HEK293 (cell line): ENCODE measurements around the gene EMSY.
"Not testable (repeated sequence)": the region's sequence is repeated elsewhere in the genome, so short reads cannot be mapped to it uniquely, and the experiment has no call there.

Experiments used
- CTCF ChIA-PET: fragments of 350-600 bp; formaldehyde crosslinking; extraction: SDS; loops from one replicate; lab custom pipeline; 2021; ENCODE audit warnings: antibody characterized with exemption; lab: Yijun Ruan, JAX
- POLR2A ChIA-PET: fragments of 300-600 bp; formaldehyde crosslinking; extraction: SDS; loops from one replicate; lab custom pipeline; 2020; ENCODE audit warnings: antibody characterized with exemption, inconsistent platforms; lab: Yijun Ruan, JAX
- H3K27ac ChIP-seq: fragments of 200-500 bp; sonication (Bioruptor generic); 2 replicates; pipeline ENCODE4 v1.5.1; 2014; ENCODE audit warnings: low read depth, low read length, control low read depth, inconsistent platforms; ENCODE audit errors: extremely low read depth
- H3K36me3 ChIP-seq, 2 experiments: fragments of 200-500 bp in 1 of 2; sonication (Bioruptor generic) in 1 of 2; 1 replicate in 1 of 2; 2 replicates in 1 of 2; pipeline ENCODE4 v1.5.1; 2014 to 2017; ENCODE audit warnings: inconsistent platforms in 2 of 2, low read length in 2 of 2; ENCODE audit not compliant: control insufficient read depth in 2 of 2, insufficient read depth in 1 of 2
- H3K4me1 ChIP-seq: fragments of 200-500 bp; sonication (Bioruptor generic); 2 replicates; pipeline ENCODE4 v1.5.1; 2014; ENCODE audit warnings: mild to moderate bottlenecking, low read length, inconsistent platforms; ENCODE audit not compliant: control insufficient read depth, insufficient read depth
- H3K4me3 ChIP-seq: 2 replicates; pipeline ENCODE4 v1.5.1; 2011; ENCODE audit warnings: low read depth, mild to moderate bottlenecking, control low read depth, low read length, moderate library complexity
- H3K9me3 ChIP-seq: fragments of 200-500 bp; sonication (Bioruptor generic); 2 replicates; pipeline ENCODE4 v1.5.1; 2014; ENCODE audit warnings: low read depth, low read length, inconsistent platforms; ENCODE audit not compliant: control insufficient read depth, insufficient read depth
- BCL11A ChIP-seq: fragments of 450-650 bp; formaldehyde crosslinking; IDR thresholded peaks from 2 replicates; pipeline ENCODE4 v1.5.1; 2016; ENCODE audit warnings: low read depth, missing biosample characterization, missing genetic modification characterization
- BCL11B ChIP-seq: fragments of 450-650 bp; formaldehyde crosslinking; IDR thresholded peaks from 2 replicates; pipeline ENCODE4 v1.5.1; 2016; ENCODE audit warnings: low read depth, missing biosample characterization, missing genetic modification characterization
- BCL6B ChIP-seq: fragments of 450-650 bp; formaldehyde crosslinking; IDR thresholded peaks from 2 replicates; pipeline ENCODE4 v1.5.1; 2017; ENCODE audit warnings: missing biosample characterization, missing genetic modification characterization
- IKZF3 ChIP-seq: fragments of 450-650 bp; IDR thresholded peaks from 2 replicates; pipeline ENCODE4 v1.5.0; 2018; ENCODE audit warnings: missing biosample characterization, mild to moderate bottlenecking, missing genetic modification characterization, moderate library complexity
- REPIN1 ChIP-seq: fragments of 450-650 bp; formaldehyde crosslinking; IDR thresholded peaks from 2 replicates; pipeline ENCODE4 v1.5.1; 2017; ENCODE audit warnings: missing biosample characterization, missing genetic modification characterization, low read depth
- SALL2 ChIP-seq: fragments of 450-650 bp; formaldehyde crosslinking; IDR thresholded peaks from 2 replicates; pipeline ENCODE4 v1.5.0; 2017; ENCODE audit warnings: missing biosample characterization, mild to moderate bottlenecking, missing genetic modification characterization, borderline replicate concordance
- ZBTB7A ChIP-seq: fragments of 450-650 bp; formaldehyde crosslinking; IDR thresholded peaks from 2 replicates; pipeline ENCODE4 v1.5.1; 2016; ENCODE audit warnings: low read depth, missing biosample characterization, missing genetic modification characterization
- ZBTB8A ChIP-seq: fragments of 450-650 bp; formaldehyde crosslinking; IDR thresholded peaks from 2 replicates; pipeline ENCODE4 v1.5.1; 2016; ENCODE audit warnings: missing biosample characterization, missing genetic modification characterization
- ZNF114 ChIP-seq: fragments of 450-650 bp; formaldehyde crosslinking; IDR thresholded peaks from 2 replicates; pipeline ENCODE4 v1.5.0; 2017; ENCODE audit warnings: missing biosample characterization, missing genetic modification characterization
- ZNF121 ChIP-seq: fragments of 450-650 bp; formaldehyde crosslinking; IDR thresholded peaks from 2 replicates; pipeline ENCODE4 v1.5.1; 2016; ENCODE audit warnings: missing biosample characterization, missing genetic modification characterization
- ZNF26 ChIP-seq: fragments of 450-650 bp; formaldehyde crosslinking; IDR thresholded peaks from 2 replicates; pipeline ENCODE4 v1.5.1; 2016; ENCODE audit warnings: missing biosample characterization, missing genetic modification characterization
- ZNF354C ChIP-seq: fragments of 450-650 bp; formaldehyde crosslinking; IDR thresholded peaks from 2 replicates; pipeline ENCODE4 v1.5.1; 2016; ENCODE audit warnings: missing biosample characterization, missing genetic modification characterization, low read depth, borderline replicate concordance
- ZNF510 ChIP-seq: fragments of 450-650 bp; formaldehyde crosslinking; IDR thresholded peaks from 2 replicates; pipeline ENCODE4 v1.5.1; 2018; ENCODE audit warnings: mild to moderate bottlenecking, missing genetic modification characterization, missing biosample characterization; ENCODE audit not compliant: insufficient replicate concordance
- ZNF555 ChIP-seq: fragments of 450-650 bp; formaldehyde crosslinking; conservative IDR thresholded peaks from 2 replicates; pipeline ENCODE4 v1.5.1; 2017; ENCODE audit warnings: missing biosample characterization, mild to moderate bottlenecking, missing genetic modification characterization, inconsistent platforms
- ZNF623 ChIP-seq: fragments of 450-650 bp; formaldehyde crosslinking; IDR thresholded peaks from 2 replicates; pipeline ENCODE4 v1.5.1; 2016; ENCODE audit warnings: missing biosample characterization, missing genetic modification characterization
- ZNF707 ChIP-seq: fragments of 450-650 bp; formaldehyde crosslinking; IDR thresholded peaks from 2 replicates; pipeline ENCODE4 v1.5.1; 2016; ENCODE audit warnings: missing biosample characterization, missing genetic modification characterization
- ZNF768 ChIP-seq: fragments of 450-650 bp; formaldehyde crosslinking; IDR thresholded peaks from 2 replicates; pipeline ENCODE4 v1.5.1; 2018; ENCODE audit warnings: missing biosample characterization, mild to moderate bottlenecking, missing genetic modification characterization
- ZNF791 ChIP-seq: fragments of 450-650 bp; formaldehyde crosslinking; IDR thresholded peaks from 2 replicates; pipeline ENCODE4 v1.5.1; 2016; ENCODE audit warnings: missing biosample characterization, missing genetic modification characterization
- TF ChIP-seq, protein P1 (sequence below): fragments of 450-650 bp; formaldehyde crosslinking; optimal IDR thresholded peaks from 2 replicates; pipeline ENCODE3; 2016; ENCODE audit warnings: missing biosample characterization, mild to moderate bottlenecking, missing genetic modification characterization
- TF ChIP-seq, protein P2 (sequence below): fragments of 450-650 bp; formaldehyde crosslinking; IDR thresholded peaks from 2 replicates; pipeline ENCODE4 v1.5.1; 2016; ENCODE audit warnings: missing biosample characterization, missing genetic modification characterization
- TF ChIP-seq, protein P3 (sequence below): fragments of 450-650 bp; formaldehyde crosslinking; conservative IDR thresholded peaks from 2 replicates; pipeline ENCODE4 v1.5.1; 2016; ENCODE audit warnings: low read depth, missing biosample characterization, missing genetic modification characterization

EMSY gene

GRCh38 chr11:76592961-76593360 lies 148.1 kb downstream of the EMSY start (continued):
- TF ChIP-seq BCL6B (tag by site-specific recombination) (no peak), REPIN1 (tag by site-specific recombination) (no peak), ZNF121 (tag by site-specific recombination) (no peak), ZBTB8A (tag by site-specific recombination) (no peak)

GRCh38 chr11:76595091-76595490 lies 150.3 kb downstream of the EMSY start:
- POLR2A ChIA-PET, H3K9me3 ChIP-seq, H3K4me1 ChIP-seq, H3K27ac ChIP-seq, H3K4me3 ChIP-seq, H3K36me3 ChIP-seq, CTCF ChIA-PET: not testable (repeated sequence)

DNA sequence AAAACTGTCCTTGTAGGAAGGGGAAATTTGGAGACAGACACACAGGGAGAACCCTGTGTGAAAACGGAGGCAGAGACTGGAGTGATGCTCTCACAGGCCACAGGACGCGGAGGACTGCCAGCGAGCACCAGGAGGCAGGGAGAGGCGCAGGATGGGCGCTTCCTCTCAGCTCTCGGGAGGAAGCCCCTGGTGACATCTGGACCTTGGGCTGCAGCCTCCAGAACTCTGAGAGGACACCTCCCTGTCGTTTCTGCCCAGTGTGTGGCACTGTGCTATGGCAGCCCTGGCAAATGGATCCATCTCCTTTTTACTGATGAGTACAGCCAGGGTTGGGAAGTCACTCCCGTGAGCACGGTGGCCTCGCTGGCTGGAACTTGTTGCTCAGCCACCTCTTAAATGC lies 151.8 kb downstream of the EMSY start:
- POLR2A ChIA-PET: no interaction called here
- CTCF ChIA-PET: interaction anchor here (0.5 kb wide), 1 partner anchor 158 kb away, joined by 3 read pairs; no protein-coding TSS in a partner anchor
- TF ChIP-seq, protein P1, sequence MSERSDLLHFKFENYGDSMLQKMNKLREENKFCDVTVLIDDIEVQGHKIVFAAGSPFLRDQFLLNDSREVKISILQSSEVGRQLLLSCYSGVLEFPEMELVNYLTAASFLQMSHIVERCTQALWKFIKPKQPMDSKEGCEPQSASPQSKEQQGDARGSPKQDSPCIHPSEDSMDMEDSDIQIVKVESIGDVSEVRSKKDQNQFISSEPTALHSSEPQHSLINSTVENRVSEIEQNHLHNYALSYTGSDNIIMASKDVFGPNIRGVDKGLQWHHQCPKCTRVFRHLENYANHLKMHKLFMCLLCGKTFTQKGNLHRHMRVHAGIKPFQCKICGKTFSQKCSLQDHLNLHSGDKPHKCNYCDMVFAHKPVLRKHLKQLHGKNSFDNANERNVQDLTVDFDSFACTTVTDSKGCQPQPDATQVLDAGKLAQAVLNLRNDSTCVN (tag by site-specific recombination): no peak
- TF ChIP-seq ZNF354C (no peak), ZNF707 (no peak), ZNF791 (tag by site-specific recombination) (no peak), BCL11B (tag by site-specific recombination) (no peak), SALL2 (tag by site-specific recombination) (no peak), ZNF114 (tag by site-specific recombination) (no peak), ZNF623 (tag by site-specific recombination) (no peak), ZBTB7A (tag by site-specific recombination) (no peak), ZNF26 (no peak), IKZF3 (tag by site-specific recombination) (no peak), ZNF768 (tag by site-specific recombination) (no peak), ZNF510 (no peak), ZNF555 (tag by site-specific recombination) (no peak), BCL11A (tag by site-specific recombination) (no peak)
- TF ChIP-seq, protein P2, sequence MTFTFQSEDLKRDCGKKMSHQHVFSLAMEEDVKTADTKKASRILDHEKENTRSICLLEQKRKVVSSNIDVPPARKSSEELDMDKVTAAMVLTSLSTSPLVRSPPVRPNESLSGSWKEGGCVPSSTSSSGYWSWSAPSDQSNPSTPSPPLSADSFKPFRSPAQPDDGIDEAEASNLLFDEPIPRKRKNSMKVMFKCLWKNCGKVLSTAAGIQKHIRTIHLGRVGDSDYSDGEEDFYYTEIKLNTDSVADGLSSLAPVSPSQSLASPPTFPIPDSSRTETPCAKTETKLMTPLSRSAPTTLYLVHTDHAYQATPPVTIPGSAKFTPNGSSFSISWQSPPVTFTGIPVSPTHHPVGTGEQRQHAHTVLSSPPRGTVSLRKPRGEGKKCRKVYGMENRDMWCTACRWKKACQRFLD (tag by site-specific recombination): no peak
- TF ChIP-seq, protein P3, sequence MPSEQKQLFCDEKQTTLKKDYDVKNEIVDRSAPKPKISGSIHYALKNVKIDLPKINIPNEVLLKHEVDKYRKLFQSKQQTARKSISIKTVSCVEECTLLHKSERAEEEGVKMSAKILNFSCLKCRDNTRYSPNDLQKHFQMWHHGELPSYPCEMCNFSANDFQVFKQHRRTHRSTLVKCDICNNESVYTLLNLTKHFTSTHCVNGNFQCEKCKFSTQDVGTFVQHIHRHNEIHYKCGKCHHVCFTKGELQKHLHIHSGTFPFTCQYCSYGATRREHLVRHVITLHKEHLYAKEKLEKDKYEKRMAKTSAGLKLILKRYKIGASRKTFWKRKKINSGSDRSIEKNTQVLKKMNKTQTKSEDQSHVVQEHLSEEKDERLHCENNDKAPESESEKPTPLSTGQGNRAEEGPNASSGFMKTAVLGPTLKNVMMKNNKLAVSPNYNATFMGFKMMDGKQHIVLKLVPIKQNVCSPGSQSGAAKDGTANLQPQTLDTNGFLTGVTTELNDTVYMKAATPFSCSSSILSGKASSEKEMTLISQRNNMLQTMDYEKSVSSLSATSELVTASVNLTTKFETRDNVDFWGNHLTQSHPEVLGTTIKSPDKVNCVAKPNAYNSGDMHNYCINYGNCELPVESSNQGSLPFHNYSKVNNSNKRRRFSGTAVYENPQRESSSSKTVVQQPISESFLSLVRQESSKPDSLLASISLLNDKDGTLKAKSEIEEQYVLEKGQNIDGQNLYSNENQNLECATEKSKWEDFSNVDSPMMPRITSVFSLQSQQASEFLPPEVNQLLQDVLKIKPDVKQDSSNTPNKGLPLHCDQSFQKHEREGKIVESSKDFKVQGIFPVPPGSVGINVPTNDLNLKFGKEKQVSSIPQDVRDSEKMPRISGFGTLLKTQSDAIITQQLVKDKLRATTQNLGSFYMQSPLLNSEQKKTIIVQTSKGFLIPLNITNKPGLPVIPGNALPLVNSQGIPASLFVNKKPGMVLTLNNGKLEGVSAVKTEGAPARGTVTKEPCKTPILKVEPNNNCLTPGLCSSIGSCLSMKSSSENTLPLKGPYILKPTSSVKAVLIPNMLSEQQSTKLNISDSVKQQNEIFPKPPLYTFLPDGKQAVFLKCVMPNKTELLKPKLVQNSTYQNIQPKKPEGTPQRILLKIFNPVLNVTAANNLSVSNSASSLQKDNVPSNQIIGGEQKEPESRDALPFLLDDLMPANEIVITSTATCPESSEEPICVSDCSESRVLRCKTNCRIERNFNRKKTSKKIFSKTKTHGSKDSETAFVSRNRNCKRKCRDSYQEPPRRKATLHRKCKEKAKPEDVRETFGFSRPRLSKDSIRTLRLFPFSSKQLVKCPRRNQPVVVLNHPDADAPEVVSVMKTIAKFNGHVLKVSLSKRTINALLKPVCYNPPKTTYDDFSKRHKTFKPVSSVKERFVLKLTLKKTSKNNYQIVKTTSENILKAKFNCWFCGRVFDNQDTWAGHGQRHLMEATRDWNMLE (tag by site-specific recombination): no peak

More for the DNA sequence above, 151.8 kb downstream of the EMSY start:
- Histone ChIP-seq H3K4me1 (no peaks in the 10 kb centered on the region), H3K36me3 (no peaks in the 10 kb centered on the region), H3K27ac (no peak overlapping the region), H3K4me3 (no peak overlapping the region), H3K9me3 (no peaks in the 10 kb centered on the region)
